OCI-LY3 (cell line): ENCODE measurements around the gene POLR2L.
A peak's percentile ranks its signal among the peaks of the same experiment; 100 is the strongest.

Experiments used
- H2AFZ ChIP-seq: fragments of 200-600, 300-600 bp; shearing (Covaris generic); 2 replicates; pipeline ENCODE4 v1.6.0; 2014; ENCODE audit warnings: antibody characterized with exemption, low read depth, low read length
- H3K27ac ChIP-seq: fragments of 200-600, 300-600 bp; sonication (generic); 2 replicates; pipeline ENCODE4 v1.5.1; 2014; ENCODE audit warnings: mild to moderate bottlenecking, low read length, moderate library complexity, mixed read lengths
- H3K27me3 ChIP-seq: fragments of 200-600, 300-600 bp; sonication (generic); 2 replicates; pipeline ENCODE4 v1.6.1; 2014; ENCODE audit warnings: low read depth, low read length, mixed read lengths
- H3K36me3 ChIP-seq: fragments of 200-600, 300-600 bp; sonication (generic); replicated peaks from 2 replicates; pipeline ENCODE3; 2014; ENCODE audit warnings: low read depth, low read length, mixed read lengths
- H3K4me1 ChIP-seq: fragments of 300-600, 200-600 bp; sonication (generic); 2 replicates; pipeline ENCODE4 v1.6.1; 2014; ENCODE audit warnings: low read length, mixed read lengths
- H3K4me2 ChIP-seq: fragments of 200-600, 300-600 bp; sonication (generic); 2 replicates; pipeline ENCODE4 v1.6.1; 2014; ENCODE audit warnings: low read length, mixed read lengths
- H3K4me3 ChIP-seq: fragments of 300-600, 200-600 bp; sonication (generic); 2 replicates; pipeline ENCODE4 v1.5.1; 2014; ENCODE audit warnings: antibody characterized with exemption, mild to moderate bottlenecking, low read length, moderate library complexity
- H3K79me2 ChIP-seq: fragments of 300-600, 200-600 bp; shearing (Covaris generic); 2 replicates; pipeline ENCODE4 v1.6.1; 2014; ENCODE audit warnings: mild to moderate bottlenecking, low read length, mixed read lengths
- H3K9ac ChIP-seq: fragments of 300-600, 200-600 bp; shearing (Covaris generic); 2 replicates; pipeline ENCODE4 v1.6.0; 2014; ENCODE audit warnings: mild to moderate bottlenecking, low read length, moderate library complexity
- H3K9me3 ChIP-seq: fragments of 200-600, 300-600 bp; shearing (Covaris generic); 2 replicates; pipeline ENCODE4 v1.6.1; 2014; ENCODE audit warnings: low read length, mixed read lengths; ENCODE audit not compliant: insufficient read depth
- H4K20me1 ChIP-seq: fragments of 200-600, 300-600 bp; sonication (generic); 2 replicates; pipeline ENCODE4 v1.6.1; 2016; ENCODE audit warnings: low read length, mixed read lengths; ENCODE audit not compliant: insufficient read depth
- EZH2phosphoT487 ChIP-seq: fragments of 200-600 bp; shearing (Covaris generic); IDR thresholded peaks from 2 replicates; pipeline ENCODE4 v1.6.1; 2018; ENCODE audit warnings: antibody characterized with exemption, mixed run types, low read depth
- TF ChIP-seq, protein P1 (sequence below): fragments of 200-600, 300-600 bp; sonication (generic); IDR thresholded peaks from 2 replicates; pipeline ENCODE4 v1.5.1; 2014; ENCODE audit warnings: antibody characterized with exemption, low read length, low read depth

POLR2L gene

DNA sequence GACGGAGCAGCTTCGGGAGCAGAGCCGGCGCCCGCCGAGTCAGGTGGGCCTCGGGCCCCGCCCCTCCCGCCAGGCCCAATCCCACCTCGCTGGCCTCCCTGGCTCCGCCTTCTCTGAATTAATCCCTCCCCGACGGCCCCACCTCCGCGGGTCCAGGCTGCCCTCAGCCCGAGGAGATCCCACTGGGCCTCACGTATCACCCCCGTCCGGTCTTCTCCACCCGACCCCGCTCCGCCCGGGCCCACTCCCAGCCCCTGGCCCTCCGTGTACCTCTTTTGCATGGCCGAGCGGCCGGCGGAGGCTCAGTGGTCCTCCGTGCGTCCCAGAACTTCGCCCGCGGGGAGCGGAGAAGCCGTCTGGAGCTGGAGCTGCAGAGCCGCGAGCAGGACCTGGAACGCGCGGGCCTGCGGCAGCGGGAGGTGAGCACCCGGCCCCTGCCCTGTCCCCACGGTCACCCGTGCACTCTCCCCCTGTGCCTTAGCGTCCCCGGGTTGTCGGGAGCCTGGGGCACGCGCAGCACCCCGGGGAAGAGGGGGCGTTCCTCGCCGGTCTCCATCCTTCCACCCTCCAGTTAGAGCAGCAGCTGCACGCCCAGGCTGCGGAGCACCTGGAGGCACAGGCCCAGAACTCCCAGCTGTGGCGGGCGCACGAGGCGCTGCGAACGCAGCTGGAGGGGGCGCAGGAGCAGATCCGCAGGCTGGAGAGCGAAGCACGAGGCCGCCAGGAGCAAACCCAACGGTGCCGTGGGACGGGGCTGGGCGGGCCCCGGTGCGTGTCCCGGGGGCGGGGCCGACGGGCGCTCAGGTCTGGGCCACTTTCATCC, 11.8 kb downstream of the POLR2L start:
- no peak overlapping the region for H2AFZ ChIP-seq
- H3K4me3 ChIP-seq = no peak overlapping the region
- H3K9ac ChIP-seq = no peak overlapping the region
- no peak overlapping the region for H3K4me2 ChIP-seq
- TF ChIP-seq EZH2phosphoT487 = no peak
- TF ChIP-seq, protein P1, sequence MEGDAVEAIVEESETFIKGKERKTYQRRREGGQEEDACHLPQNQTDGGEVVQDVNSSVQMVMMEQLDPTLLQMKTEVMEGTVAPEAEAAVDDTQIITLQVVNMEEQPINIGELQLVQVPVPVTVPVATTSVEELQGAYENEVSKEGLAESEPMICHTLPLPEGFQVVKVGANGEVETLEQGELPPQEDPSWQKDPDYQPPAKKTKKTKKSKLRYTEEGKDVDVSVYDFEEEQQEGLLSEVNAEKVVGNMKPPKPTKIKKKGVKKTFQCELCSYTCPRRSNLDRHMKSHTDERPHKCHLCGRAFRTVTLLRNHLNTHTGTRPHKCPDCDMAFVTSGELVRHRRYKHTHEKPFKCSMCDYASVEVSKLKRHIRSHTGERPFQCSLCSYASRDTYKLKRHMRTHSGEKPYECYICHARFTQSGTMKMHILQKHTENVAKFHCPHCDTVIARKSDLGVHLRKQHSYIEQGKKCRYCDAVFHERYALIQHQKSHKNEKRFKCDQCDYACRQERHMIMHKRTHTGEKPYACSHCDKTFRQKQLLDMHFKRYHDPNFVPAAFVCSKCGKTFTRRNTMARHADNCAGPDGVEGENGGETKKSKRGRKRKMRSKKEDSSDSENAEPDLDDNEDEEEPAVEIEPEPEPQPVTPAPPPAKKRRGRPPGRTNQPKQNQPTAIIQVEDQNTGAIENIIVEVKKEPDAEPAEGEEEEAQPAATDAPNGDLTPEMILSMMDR = no peak
- H3K4me1 ChIP-seq = peaks cover 46% of the 10 kb centered on the region
- H3K27ac ChIP-seq = no peak overlapping the region
- H4K20me1 ChIP-seq = peaks cover 8% of the 10 kb centered on the region; the same call in 1 of the 2 replicates
- no peaks in the 10 kb centered on the region for H3K27me3 ChIP-seq
- no peaks in the 10 kb centered on the region for H3K36me3 ChIP-seq
- no peaks in the 10 kb centered on the region for H3K9me3 ChIP-seq
- H3K79me2 ChIP-seq = peaks cover 9% of the 10 kb centered on the region

DNA sequence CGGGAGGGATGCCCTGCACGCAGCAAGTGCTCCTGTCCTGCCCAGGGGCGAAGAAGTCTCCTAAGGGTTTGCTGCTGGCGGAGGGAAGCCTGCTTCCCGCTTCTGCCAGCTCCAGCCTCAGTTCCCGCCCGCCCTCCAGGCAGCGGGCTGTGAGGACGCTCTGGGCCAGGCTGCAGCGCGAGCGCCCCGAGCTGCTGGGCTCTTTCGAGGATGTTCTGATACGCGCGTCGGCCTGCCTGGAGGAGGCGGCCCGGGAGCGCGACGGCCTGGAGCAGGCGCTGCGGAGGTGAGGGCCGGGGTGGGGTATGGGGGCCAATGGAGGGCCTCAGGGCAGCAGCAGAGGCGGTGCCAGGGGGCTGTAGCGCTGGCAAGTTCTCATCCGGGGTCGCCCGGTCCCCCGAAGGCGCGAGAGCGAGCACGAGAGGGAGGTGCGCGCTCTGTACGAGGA, 12.5 kb downstream of the POLR2L start:
- Histone ChIP-seq H3K4me2 (peak overlapping the region; percentile 66), H2AFZ (no peak overlapping the region), H3K9ac (no peak overlapping the region), H3K4me3 (peak overlapping the region; percentile 52), H3K9me3 (no peaks in the 10 kb centered on the region), H3K79me2 (peaks cover 9% of the 10 kb centered on the region), H4K20me1 (peaks cover 6% of the 10 kb centered on the region; the same call in 1 of the 2 replicates), H3K27ac (no peak overlapping the region), H3K27me3 (no peaks in the 10 kb centered on the region), H3K4me1 (peaks cover 46% of the 10 kb centered on the region), H3K36me3 (peaks cover 4% of the 10 kb centered on the region)
- TF ChIP-seq, protein P1 = no peak
- TF ChIP-seq EZH2phosphoT487 = no peak

DNA sequence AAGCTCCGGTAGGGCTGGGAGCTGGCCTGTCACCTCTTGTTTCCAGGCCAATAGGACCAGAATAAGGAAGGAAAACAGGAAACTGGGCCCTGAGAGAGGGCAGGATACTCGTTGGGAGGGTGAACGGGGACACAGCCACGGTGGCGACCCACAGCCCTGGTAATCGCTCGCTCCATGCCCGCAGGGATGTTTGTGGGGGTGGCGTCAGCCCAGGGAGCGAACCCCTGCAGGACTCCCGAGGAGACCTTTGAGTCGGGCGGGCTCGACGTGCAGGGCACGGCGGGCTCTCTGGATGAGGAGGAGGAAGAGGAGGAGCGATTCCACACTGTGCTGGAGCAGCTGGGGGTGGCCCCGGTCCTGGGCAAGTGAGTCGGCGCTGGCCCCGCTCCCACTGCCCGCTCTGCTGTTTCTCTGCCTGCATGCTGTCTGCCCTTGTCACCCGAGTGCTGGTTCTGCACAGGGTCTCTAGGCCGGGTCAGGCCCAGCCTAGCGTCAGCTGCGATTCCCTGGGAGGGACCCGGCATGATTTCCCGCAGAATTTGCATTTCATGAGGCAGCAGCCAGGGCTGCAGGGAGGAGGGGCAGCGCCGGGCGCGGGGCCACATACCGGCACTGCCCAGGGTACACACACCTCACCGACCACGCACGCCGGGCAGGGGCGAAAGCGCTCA, 13.0 kb downstream of the POLR2L start:
- Histone ChIP-seq H3K27ac (no peak overlapping the region), H2AFZ (no peak overlapping the region), H3K36me3 (peaks cover 9% of the 10 kb centered on the region), H3K4me3 (peak overlapping the region; percentile 52), H3K9me3 (no peaks in the 10 kb centered on the region), H3K79me2 (peaks cover 9% of the 10 kb centered on the region), H3K9ac (no peak overlapping the region; the same call in 1 of the 2 replicates), H4K20me1 (peaks cover under 1% of the 10 kb centered on the region; the same call in 1 of the 2 replicates), H3K4me1 (peaks cover 46% of the 10 kb centered on the region), H3K27me3 (no peaks in the 10 kb centered on the region), H3K4me2 (peak overlapping the region; percentile 66)
- TF ChIP-seq, protein P1 = no peak
- TF ChIP-seq EZH2phosphoT487 = no peak
